HG03457 (cell line): ENCODE data around the gene STK16.
"Not testable (repeated sequence)": the region's sequence is repeated elsewhere in the genome, so short reads cannot be mapped to it uniquely, and the experiment has no call there.

Experiments
- ATAC-seq: cut with Tn5 transposase; IDR thresholded peaks from one replicate; pipeline ENCODE4 v1.9.1; 2021; ENCODE audit warnings: moderate number of reproducible peaks; ENCODE audit not compliant: unreplicated experiment

Gene STK16

DNA sequence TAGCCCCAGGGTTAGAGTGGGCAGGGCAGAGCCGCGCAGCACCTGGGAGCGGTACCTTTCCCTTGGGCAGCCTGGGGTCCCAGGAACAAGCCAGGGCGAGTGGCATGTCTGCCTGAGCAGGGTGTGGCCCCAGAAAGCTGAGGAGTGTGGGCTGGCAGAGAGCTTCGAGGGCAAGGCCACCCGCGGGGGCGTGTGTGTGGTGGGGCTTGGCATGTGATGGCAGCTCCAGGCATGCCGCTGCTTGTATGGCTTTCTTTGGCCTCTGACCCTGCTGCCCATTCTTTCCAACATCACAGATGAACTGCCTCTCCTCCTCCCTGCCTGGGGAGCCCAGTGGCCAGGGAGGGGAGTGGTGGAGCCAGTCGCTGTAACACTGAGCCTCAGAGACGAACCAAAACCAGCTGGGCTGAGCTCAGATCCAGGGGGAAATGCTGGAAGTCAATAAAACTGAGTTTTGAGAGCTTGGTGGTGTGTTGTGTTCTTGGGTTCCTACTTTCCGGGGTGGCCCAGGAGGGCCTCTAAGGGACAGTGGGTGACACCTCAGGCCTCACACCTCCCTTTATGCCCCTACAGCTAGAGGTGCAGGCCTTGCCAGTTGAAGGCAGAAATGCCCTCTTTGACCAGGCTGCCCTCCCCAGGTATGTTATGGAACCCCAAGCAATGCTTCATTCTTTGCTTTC lies 41.3 kb downstream of the STK16 start:
- no peak for ATAC-seq

- ATAC-seq = not testable (repeated sequence)
Observed at GRCh38 chr2:219287116-219287440, 41.8 kb downstream of the STK16 start.

- ATAC-seq = no peak
Observed at GRCh38 chr2:219287580-219288265, 42.4 kb downstream of the STK16 start.

- ATAC-seq = no peak
Observed at GRCh38 chr2:219289195-219289536, 43.9 kb downstream of the STK16 start.

- no peak for ATAC-seq
Observed at GRCh38 chr2:219289537-219290361, 44.5 kb downstream of the STK16 start.

GRCh38 chr2:219290381-219291171 lies 45.3 kb downstream of the STK16 start:
- no peak for ATAC-seq

- no peak for ATAC-seq
Observed at GRCh38 chr2:219291394-219291793, 46.1 kb downstream of the STK16 start.

- ATAC-seq = no peak
Observed at GRCh38 chr2:219291910-219292490, 46.7 kb downstream of the STK16 start.

DNA sequence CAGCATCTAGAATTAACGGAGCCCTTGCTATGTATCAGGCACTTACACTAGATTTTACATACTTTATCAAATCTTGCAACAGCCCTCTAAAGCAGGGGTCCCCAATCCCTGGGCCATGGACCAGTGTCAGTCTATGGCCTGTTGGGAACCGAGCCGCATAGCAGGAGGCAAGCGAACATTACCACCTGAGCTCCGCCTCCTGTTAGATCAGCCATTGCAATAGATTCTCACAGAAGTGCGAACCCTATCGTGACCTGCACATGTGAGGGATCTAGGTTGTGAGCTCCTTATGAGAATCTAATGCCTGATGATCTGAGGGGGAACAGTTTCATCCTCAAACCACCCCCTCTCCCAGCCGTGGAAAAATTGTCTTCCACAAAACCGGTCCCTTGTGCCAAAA lies 47.3 kb downstream of the STK16 start:
- no peak for ATAC-seq

DNA sequence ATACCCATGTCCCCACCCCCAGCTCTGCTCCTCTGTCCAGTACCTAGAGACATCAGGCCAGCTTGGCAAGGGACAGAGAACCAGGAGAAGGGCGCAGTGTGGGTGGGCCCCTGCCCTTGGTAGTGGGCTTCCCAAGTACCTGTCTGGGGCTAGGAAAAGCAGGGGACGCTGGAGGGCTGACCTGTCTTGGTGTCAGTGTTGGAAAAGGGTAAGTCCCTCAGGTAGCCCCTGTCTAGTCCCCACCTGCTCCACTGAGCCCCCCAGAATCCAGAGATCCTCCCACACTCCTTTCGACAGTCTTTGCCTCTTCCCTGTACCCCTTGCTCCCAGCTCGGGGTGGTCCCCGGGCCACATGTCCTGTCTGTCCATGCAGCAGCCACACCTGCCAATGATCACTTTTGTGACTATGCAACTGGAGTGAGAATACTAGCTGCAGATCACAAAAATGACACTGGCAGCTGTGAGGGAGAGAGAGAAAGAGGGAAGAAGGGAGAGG lies 48.5 kb downstream of the STK16 start:
- no peak for ATAC-seq

GRCh38 chr2:219294356-219295351 lies 49.4 kb downstream of the STK16 start:
- ATAC-seq = peak; percentile 69

- no peak for ATAC-seq
Observed at GRCh38 chr2:219296142-219296541, 50.9 kb downstream of the STK16 start.

DNA sequence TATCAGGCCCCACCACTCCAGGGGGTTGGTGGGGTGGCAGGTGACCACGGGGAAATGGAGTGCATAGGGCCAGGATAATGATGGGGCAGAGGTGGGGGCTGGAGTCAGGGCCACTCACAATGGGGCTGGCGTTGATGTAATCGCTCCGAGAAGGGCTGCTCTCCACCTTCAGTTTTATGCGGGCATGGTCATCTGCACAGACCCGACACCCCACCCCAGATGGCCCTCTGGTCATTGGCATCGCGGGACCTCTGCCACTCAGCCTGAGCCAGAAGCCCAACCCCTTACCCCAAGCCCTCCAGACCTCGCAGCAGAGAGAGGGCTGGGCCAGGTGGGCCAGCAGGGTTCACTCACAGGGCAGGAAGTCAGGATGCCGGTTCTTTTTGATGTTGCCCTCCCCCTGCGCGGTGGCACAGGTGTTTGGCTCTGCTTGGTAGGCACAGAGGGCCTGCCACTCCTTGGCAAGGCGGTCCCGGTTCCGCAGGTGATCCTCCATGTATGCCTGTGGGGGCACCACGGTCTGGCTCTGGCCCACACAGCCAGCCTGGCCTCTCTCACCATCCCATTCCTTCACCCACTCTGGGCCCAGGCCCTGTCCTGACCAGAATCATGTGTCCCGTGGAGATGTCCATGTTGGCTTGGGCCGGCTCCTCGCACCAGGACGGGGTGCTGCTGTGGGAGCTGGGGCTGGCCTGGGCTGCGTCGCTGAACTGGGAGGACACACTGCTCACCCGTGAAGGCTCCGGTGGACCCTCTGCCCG lies 51.5 kb downstream of the STK16 start:
- no peak for ATAC-seq

- no peak for ATAC-seq
Observed at GRCh38 chr2:219297766-219298456, 52.6 kb downstream of the STK16 start.

- no peak for ATAC-seq
Observed at GRCh38 chr2:219298759-219299371, 53.6 kb downstream of the STK16 start.

GRCh38 chr2:219299372-219299760 lies 54.1 kb downstream of the STK16 start:
- no peak for ATAC-seq
